Endothelial cell (in vitro differentiated cells): ENCODE data around the gene DNASE1L3. TPM values are rescaled to one million over a fixed set of nuclear protein-coding genes. Genes with fewer than 3 reads are reported as not detected.
"Not testable (repeated sequence)": the region's sequence is repeated elsewhere in the genome, so short reads cannot be mapped to it uniquely, and the experiment has no call there.

ENCODE experiments used
- DNase-seq: peaks from one replicate; pipeline ENCODE4 v3.0.0; 2021; ENCODE audit warnings: low spot score
- H3K27ac Mint-ChIP-seq: one replicate; pipeline ENCODE4 v1.8.0; 2021; ENCODE audit warnings: mixed read lengths, inconsistent platforms; ENCODE audit not compliant: unreplicated experiment
- H3K27me3 Mint-ChIP-seq: one replicate; pipeline ENCODE4 v1.8.0; 2021; ENCODE audit warnings: mild to moderate bottlenecking, moderate library complexity, mixed read lengths, inconsistent platforms; ENCODE audit not compliant: unreplicated experiment
- H3K36me3 Mint-ChIP-seq: one replicate; pipeline ENCODE4 v1.8.0; 2021; ENCODE audit warnings: mild to moderate bottlenecking, low read depth, mixed read lengths, inconsistent platforms; ENCODE audit not compliant: unreplicated experiment
- H3K4me1 Mint-ChIP-seq: one replicate; pipeline ENCODE4 v1.8.0; 2021; ENCODE audit warnings: mild to moderate bottlenecking, mixed read lengths, inconsistent platforms; ENCODE audit not compliant: unreplicated experiment
- H3K4me3 Mint-ChIP-seq: one replicate; pipeline ENCODE4 v1.8.0; 2021; ENCODE audit warnings: mild to moderate bottlenecking, mixed read lengths, inconsistent platforms; ENCODE audit not compliant: unreplicated experiment
- H3K9me3 Mint-ChIP-seq: one replicate; pipeline ENCODE4 v1.8.0; 2021; ENCODE audit warnings: mixed read lengths, inconsistent platforms; ENCODE audit not compliant: unreplicated experiment
- CTCF ChIP-seq: fragments of 200-600 bp; sonication (generic); IDR thresholded peaks from one replicate; pipeline ENCODE4 v1.5.0; 2021; ENCODE audit warnings: antibody characterized with exemption; ENCODE audit not compliant: unreplicated experiment
- total RNA-seq: library from RNA; stranded (reverse); fragmentation: NEBNext Ultra II Directional; extraction: Animal tissue kit (Norgen Biotek cat#: 25700); gene quantifications from one replicate; pipeline ENCODE4 v1.2.1, GENCODE V29; 2021; ENCODE audit not compliant: unreplicated experiment

Gene DNASE1L3
- total RNA-seq, 1 donor from 2014 or later = 1.6 TPM

- no peak for DNase-seq
- TF ChIP-seq CTCF = no peak
- no peaks in the 10 kb centered on the region for H3K9me3 Mint-ChIP-seq
- peaks cover 6% of the 10 kb centered on the region for H3K4me1 Mint-ChIP-seq
- H3K27ac Mint-ChIP-seq = no peak overlapping the region
- no peaks in the 10 kb centered on the region for H3K27me3 Mint-ChIP-seq
- no peak overlapping the region for H3K4me3 Mint-ChIP-seq
- no peaks in the 10 kb centered on the region for H3K36me3 Mint-ChIP-seq
Measured at GRCh38 chr3:58246148-58247047, 35.6 kb upstream of the DNASE1L3 start.

DNA sequence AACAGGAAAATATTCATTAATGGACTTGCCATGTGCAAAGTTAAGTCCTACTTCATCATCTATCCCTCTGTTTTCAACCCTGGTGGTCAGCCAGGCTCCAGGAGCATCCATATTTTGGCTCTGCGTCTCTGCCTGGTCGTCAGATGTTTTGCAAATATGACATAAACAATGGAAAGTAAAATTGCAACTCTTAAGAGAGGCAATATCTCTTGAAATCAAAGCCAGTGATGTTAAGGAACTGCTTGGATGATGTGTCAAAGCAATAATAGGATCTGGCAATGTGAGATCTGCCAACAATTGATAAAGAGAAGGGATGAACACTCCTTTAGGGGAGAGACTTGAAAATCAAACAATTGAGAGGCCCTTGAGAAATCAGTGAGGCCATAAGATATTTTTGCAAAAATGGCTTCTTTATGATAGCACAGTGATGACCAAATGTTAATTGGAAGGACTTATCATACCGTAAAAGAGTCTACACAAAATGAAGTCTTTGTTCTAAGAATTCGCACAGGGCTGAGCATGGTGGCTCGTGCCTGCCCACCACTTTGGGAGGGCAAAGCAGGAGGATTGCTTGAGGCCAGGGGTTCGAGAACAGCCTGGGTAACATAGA lies 33.3 kb upstream of the DNASE1L3 start:
- H3K27me3 Mint-ChIP-seq = no peaks in the 10 kb centered on the region
- no peaks in the 10 kb centered on the region for H3K9me3 Mint-ChIP-seq
- no peak for TF ChIP-seq CTCF
- H3K4me3 Mint-ChIP-seq = no peak overlapping the region
- no peak for DNase-seq
- H3K4me1 Mint-ChIP-seq = no peaks in the 10 kb centered on the region
- no peaks in the 10 kb centered on the region for H3K36me3 Mint-ChIP-seq
- H3K27ac Mint-ChIP-seq = no peak overlapping the region

GRCh38 chr3:58242860-58243259 lies 32.1 kb upstream of the DNASE1L3 start:
- H3K27ac Mint-ChIP-seq, H3K9me3 Mint-ChIP-seq, H3K36me3 Mint-ChIP-seq, H3K4me1 Mint-ChIP-seq, DNase-seq, H3K4me3 Mint-ChIP-seq, H3K27me3 Mint-ChIP-seq: not testable (repeated sequence)

- H3K27ac Mint-ChIP-seq = no peak overlapping the region
- no peak for DNase-seq
- no peaks in the 10 kb centered on the region for H3K36me3 Mint-ChIP-seq
- H3K9me3 Mint-ChIP-seq = no peaks in the 10 kb centered on the region
- H3K27me3 Mint-ChIP-seq = peaks cover 5% of the 10 kb centered on the region
- TF ChIP-seq CTCF = no peak
- peaks cover 4% of the 10 kb centered on the region for H3K4me1 Mint-ChIP-seq
- no peak overlapping the region for H3K4me3 Mint-ChIP-seq
Measured at GRCh38 chr3:58242340-58242739, 31.6 kb upstream of the DNASE1L3 start.

- H3K9me3 Mint-ChIP-seq = no peaks in the 10 kb centered on the region
- peaks cover 6% of the 10 kb centered on the region for H3K4me1 Mint-ChIP-seq
- H3K36me3 Mint-ChIP-seq = no peaks in the 10 kb centered on the region
- DNase-seq = no peak
- no peak overlapping the region for H3K4me3 Mint-ChIP-seq
- H3K27me3 Mint-ChIP-seq = peaks cover 5% of the 10 kb centered on the region
- no peak overlapping the region for H3K27ac Mint-ChIP-seq
- no peak for TF ChIP-seq CTCF
Measured at GRCh38 chr3:58241306-58242044, 30.7 kb upstream of the DNASE1L3 start.
